Caco-2 (cell line): ENCODE measurements around the gene TXLNG. TPM values are rescaled to one million over a fixed set of nuclear protein-coding genes. Genes with fewer than 3 reads are reported as not detected.

Experiments
- BruUV-seq: library from RNA; stranded (reverse); fragments of 400-500 nt; replicated peaks from 2 replicates; lab custom pipeline; 2021; lab: Mats Ljungman, UMichigan
- CTCF ChIA-PET: fragments of 300-600 bp; sonication (Branson Sonifier 250); formaldehyde crosslinking; loops from one replicate; lab custom pipeline; 2022; ENCODE audit warnings: antibody characterized with exemption; lab: Charles Lee
- POLR2A ChIA-PET: fragments of 300-600 bp; sonication (Branson Sonifier 250); formaldehyde crosslinking; loops from one replicate; lab custom pipeline; 2022; ENCODE audit warnings: antibody characterized with exemption; lab: Charles Lee
- DNase-seq, 2 experiments: peaks; one replicate each; pipeline versions ENCODE4 v3.0.0 to v3.0.0-alpha.2; 2020 to 2022
- H3K27me3 ChIP-seq: replicated peaks from 2 replicates; pipeline ENCODE4 v1.6.0; 2011; ENCODE audit warnings: low read length; ENCODE audit not compliant: control insufficient read depth, insufficient read depth
- H3K36me3 ChIP-seq: 2 replicates; pipeline ENCODE4 v1.5.1; 2011; ENCODE audit warnings: low read length; ENCODE audit not compliant: control insufficient read depth, insufficient read depth
- H3K4me1 ChIP-seq: fragments of 250-450 bp; sonication (Bioruptor Pico); 2 replicates; pipeline ENCODE4 v1.5.1; 2020; ENCODE audit warnings: mild to moderate bottlenecking
- H3K4me3 ChIP-seq: 2 replicates; pipeline ENCODE4 v1.5.1; 2011; ENCODE audit warnings: low read depth, mild to moderate bottlenecking, control low read depth, low read length
- H3K9me3 ChIP-seq: fragments of 250-450 bp; sonication (Bioruptor Pico); 2 replicates; pipeline ENCODE4 v1.5.1; 2020; ENCODE audit warnings: mild to moderate bottlenecking, moderate library complexity
- H3K27ac Mint-ChIP-seq: one replicate; pipeline ENCODE4 v1.8.0; 2022; ENCODE audit warnings: mixed read lengths; ENCODE audit not compliant: unreplicated experiment
- H3K27me3 Mint-ChIP-seq: one replicate; pipeline ENCODE4 v1.8.0; 2022; ENCODE audit warnings: mixed read lengths; ENCODE audit not compliant: insufficient read depth, unreplicated experiment
- H3K36me3 Mint-ChIP-seq: one replicate; pipeline ENCODE4 v1.8.0; 2022; ENCODE audit warnings: mild to moderate bottlenecking, mixed read lengths; ENCODE audit not compliant: insufficient read depth, unreplicated experiment
- H3K4me1 Mint-ChIP-seq: one replicate; pipeline ENCODE4 v1.8.0; 2022; ENCODE audit warnings: low read depth, mixed read lengths; ENCODE audit not compliant: unreplicated experiment
- H3K4me3 Mint-ChIP-seq: one replicate; pipeline ENCODE4 v1.8.0; 2022; ENCODE audit warnings: mild to moderate bottlenecking, moderate library complexity, mixed read lengths; ENCODE audit not compliant: unreplicated experiment
- H3K9me3 Mint-ChIP-seq: one replicate; pipeline ENCODE4 v1.8.0; 2022; ENCODE audit warnings: mixed read lengths; ENCODE audit not compliant: unreplicated experiment
- CTCF ChIP-seq, 2 experiments: fragments of 200-600 bp in 1 of 2; IDR thresholded peaks; 1 replicate in 1 of 2; 2 replicates in 1 of 2; pipeline versions ENCODE4 v1.5.1 to v1.8.0; 2011 to 2022; ENCODE audit warnings: antibody characterized with exemption in 1 of 2, control low read depth in 1 of 2, inconsistent platforms in 1 of 2, low read depth in 1 of 2, low read length in 1 of 2, mild to moderate bottlenecking in 1 of 2, moderate library complexity in 1 of 2; ENCODE audit not compliant: insufficient read depth in 1 of 2, severe bottlenecking in 1 of 2, unreplicated experiment in 1 of 2
- intact Hi-C: fragments of 100-400 bp; cut with micrococcal nuclease; formaldehyde crosslinking; loops from one replicate; pipeline ENCODE4 v1.10.0; 2022; ENCODE audit not compliant: unreplicated experiment
- total RNA-seq: library from RNA; stranded (reverse); gene quantifications from 2 replicates; pipeline ENCODE4 v1.2.3, GENCODE V29; 2022

Gene TXLNG
- total RNA-seq, 1 experiment from 2014 or later, result 18.3 TPM

GRCh38 chrX:16748425-16748824 lies 37.8 kb upstream of the TXLNG start:
- H3K27me3 ChIP-seq, result no peaks in the 10 kb centered on the region
- POLR2A ChIA-PET, result no interaction called here
- H3K36me3 Mint-ChIP-seq, result peaks cover 36% of the 10 kb centered on the region
- no peak overlapping the region for H3K4me3 ChIP-seq
- CTCF ChIA-PET, result no interaction called here
- intact Hi-C loops, result no loop called here
- H3K9me3 ChIP-seq, result no peaks in the 10 kb centered on the region
- no peaks in the 10 kb centered on the region for H3K27me3 Mint-ChIP-seq
- H3K9me3 Mint-ChIP-seq, result no peaks in the 10 kb centered on the region
- DNase-seq, result no peak
- H3K36me3 ChIP-seq, result peaks cover 3% of the 10 kb centered on the region; the same call in 1 of the 2 replicates
- H3K4me3 Mint-ChIP-seq, result no peak overlapping the region
- TF ChIP-seq CTCF (IDR thresholded peaks at IDR 0.05; ENCODE audit: insufficient read depth in 1 of 2, low read depth in 1 of 2, low read length in 1 of 2, severe bottlenecking in 1 of 2, unreplicated experiment in 1 of 2), result no peak
- no peaks in the 10 kb centered on the region for H3K4me1 ChIP-seq
- no peaks in the 10 kb centered on the region for H3K4me1 Mint-ChIP-seq
- no TSS peak for BruUV-seq
- H3K27ac Mint-ChIP-seq, result no peak overlapping the region

- intact Hi-C loops, result no loop called here
- no peaks in the 10 kb centered on the region for H3K4me1 ChIP-seq
- no peaks in the 10 kb centered on the region for H3K4me1 Mint-ChIP-seq
- DNase-seq, result no peak
- H3K27me3 ChIP-seq, result no peaks in the 10 kb centered on the region
- BruUV-seq, result no TSS peak
- POLR2A ChIA-PET, result no interaction called here
- no peak overlapping the region for H3K4me3 Mint-ChIP-seq
- H3K27me3 Mint-ChIP-seq, result no peaks in the 10 kb centered on the region
- CTCF ChIA-PET, result no interaction called here
- H3K9me3 ChIP-seq, result no peaks in the 10 kb centered on the region
- no peak overlapping the region for H3K4me3 ChIP-seq
- peaks cover 3% of the 10 kb centered on the region; the same call in 1 of the 2 replicates for H3K36me3 ChIP-seq
- no peaks in the 10 kb centered on the region for H3K9me3 Mint-ChIP-seq
- no peak overlapping the region for H3K27ac Mint-ChIP-seq
- peaks cover 42% of the 10 kb centered on the region for H3K36me3 Mint-ChIP-seq
- TF ChIP-seq CTCF (IDR thresholded peaks at IDR 0.05; ENCODE audit: insufficient read depth in 1 of 2, low read depth in 1 of 2, low read length in 1 of 2, severe bottlenecking in 1 of 2, unreplicated experiment in 1 of 2), result no peak
Observed at GRCh38 chrX:16750136-16750535, 36.1 kb upstream of the TXLNG start.

- H3K4me3 ChIP-seq, result no peak overlapping the region
- ChIA-PET POLR2A (no interaction called here), CTCF (no interaction called here)
- Mint-ChIP-seq H3K4me3 (no peak overlapping the region), H3K9me3 (no peaks in the 10 kb centered on the region), H3K4me1 (no peaks in the 10 kb centered on the region), H3K36me3 (peaks cover 37% of the 10 kb centered on the region), H3K27me3 (no peaks in the 10 kb centered on the region), H3K27ac (no peak overlapping the region)
- no peak for TF ChIP-seq CTCF (IDR thresholded peaks at IDR 0.05; ENCODE audit: insufficient read depth in 1 of 2, low read depth in 1 of 2, low read length in 1 of 2, severe bottlenecking in 1 of 2, unreplicated experiment in 1 of 2)
- H3K4me1 ChIP-seq, result no peaks in the 10 kb centered on the region
- intact Hi-C loops, result no loop called here
- no peaks in the 10 kb centered on the region for H3K27me3 ChIP-seq
- BruUV-seq, result no TSS peak
- H3K9me3 ChIP-seq, result no peaks in the 10 kb centered on the region
- DNase-seq, result no peak
- no peaks in the 10 kb centered on the region for H3K36me3 ChIP-seq
Observed at GRCh38 chrX:16754019-16754418, 32.2 kb upstream of the TXLNG start.
